Measurements from ENCODE around the gene MYPN. TPM values are rescaled to one million over a fixed set of nuclear protein-coding genes. Genes with fewer than 3 reads are reported as not detected.
"Not testable (repeated sequence)": the region's sequence is repeated elsewhere in the genome, so short reads cannot be mapped to it uniquely, and the experiment has no call there.

Gene MYPN
- total RNA-seq, 4 donors from 2014 or later: 118 to 342 (median 193) TPM

GRCh38 chr10:68155615-68156210 lies 46.4 kb downstream of the MYPN start:
- H3K9me3 ChIP-seq: no peaks in the 10 kb centered on the region
- H3K27ac ChIP-seq: peak overlapping the region; percentile 79 to 88 (median 85)
- no peak overlapping the region for H3K4me3 ChIP-seq
- H3K4me1 ChIP-seq: peaks cover 41 to 68% of the 10 kb centered on the region in 2 donors
- H3K27me3 ChIP-seq: no peaks in the 10 kb centered on the region
- TF ChIP-seq CTCF (IDR thresholded peaks at IDR 0.05 in 4 of 5, conservative IDR thresholded peaks at IDR 0.05 in 1 of 5) (no peak), POLR2A (IDR thresholded peaks at IDR 0.05) (no peak)
- intact Hi-C loops (cut with DNase I; ENCODE audit: low total_unique reads): loop anchor here (1.0 to 10.0 kb wide), 3 partner anchors 72 to 303 kb away; partner anchors contain the start of gene SIRT1
- peaks cover 0 to 28% of the 10 kb centered on the region in 2 donors for H3K36me3 ChIP-seq
- no peak for DNase-seq
- ATAC-seq: peak in 1 of 2 donors; percentile 11
- in situ Hi-C loops (cut with MboI; ENCODE audit: low sequenced_read_pairs in 4 of 4): loop anchor here in 3 of 4 donors (10.0 kb wide), 1 partner anchor 301 kb away; no protein-coding TSS in a partner anchor

GRCh38 chr10:68156373-68157185 lies 47.3 kb downstream of the MYPN start:
- no peaks in the 10 kb centered on the region for H3K27me3 ChIP-seq
- ATAC-seq: peak in 1 of 2 donors; percentile 33
- DNase-seq: peak in 1 of 2 donors; percentile 48
- H3K4me3 ChIP-seq: no peak overlapping the region
- peak overlapping the region; percentile 79 to 88 (median 85) for H3K27ac ChIP-seq
- H3K4me1 ChIP-seq: peaks cover 36 to 61% of the 10 kb centered on the region in 2 donors
- TF ChIP-seq POLR2A (IDR thresholded peaks at IDR 0.05): no peak
- TF ChIP-seq CTCF (IDR thresholded peaks at IDR 0.05 in 4 of 5, conservative IDR thresholded peaks at IDR 0.05 in 1 of 5): peak; percentile 77 to 84 (median 81)
- H3K9me3 ChIP-seq: no peaks in the 10 kb centered on the region
- H3K36me3 ChIP-seq: peaks cover 0 to 28% of the 10 kb centered on the region in 2 donors
- intact Hi-C loops (cut with DNase I; ENCODE audit: low total_unique reads): loop anchor here (1.0 to 10.0 kb wide), 3 partner anchors 73 to 304 kb away; partner anchors contain the start of gene SIRT1
- in situ Hi-C loops (cut with MboI; ENCODE audit: low sequenced_read_pairs in 4 of 4): loop anchor here in 3 of 4 donors (10.0 kb wide), 1 partner anchor 302 kb away; no protein-coding TSS in a partner anchor

DNA sequence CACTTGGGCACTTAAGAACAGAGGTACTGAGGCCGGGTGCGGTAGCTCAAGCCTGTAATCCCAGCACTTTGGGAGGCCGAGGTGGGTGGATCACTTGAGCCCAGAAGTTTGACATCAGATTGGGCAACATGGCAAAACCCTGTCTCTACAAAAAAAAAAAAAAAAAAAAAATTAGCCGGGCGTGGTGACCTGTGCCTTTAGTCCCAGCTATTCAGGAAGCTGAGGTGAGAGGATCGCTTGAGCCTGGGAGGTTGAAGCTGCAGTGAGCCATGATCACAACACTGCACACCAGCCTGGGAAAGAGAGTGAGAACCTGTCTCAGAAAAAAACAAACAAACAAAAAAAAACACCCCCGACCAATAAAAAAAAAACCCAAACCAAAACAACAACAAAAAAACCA lies 48.2 kb downstream of the MYPN start:
- not testable (repeated sequence) for H3K27me3 ChIP-seq, ATAC-seq, H3K9me3 ChIP-seq, H3K4me3 ChIP-seq, DNase-seq
- peaks cover 0 to 34% of the 10 kb centered on the region in 2 donors for H3K36me3 ChIP-seq
- intact Hi-C loops (cut with DNase I; ENCODE audit: low total_unique reads) (loop anchor here (5.0 to 10.0 kb wide), 2 partner anchors 273 to 305 kb away; partner anchors contain the start of gene SIRT1), in situ Hi-C loops (cut with MboI; ENCODE audit: low sequenced_read_pairs in 4 of 4) (loop anchor here in 3 of 4 donors (10.0 kb wide), 1 partner anchor 303 kb away; no protein-coding TSS in a partner anchor)
- H3K4me1 ChIP-seq: peaks cover 34 to 52% of the 10 kb centered on the region in 2 donors
- H3K27ac ChIP-seq: peak overlapping the region; percentile 79 to 88 (median 85)

DNA sequence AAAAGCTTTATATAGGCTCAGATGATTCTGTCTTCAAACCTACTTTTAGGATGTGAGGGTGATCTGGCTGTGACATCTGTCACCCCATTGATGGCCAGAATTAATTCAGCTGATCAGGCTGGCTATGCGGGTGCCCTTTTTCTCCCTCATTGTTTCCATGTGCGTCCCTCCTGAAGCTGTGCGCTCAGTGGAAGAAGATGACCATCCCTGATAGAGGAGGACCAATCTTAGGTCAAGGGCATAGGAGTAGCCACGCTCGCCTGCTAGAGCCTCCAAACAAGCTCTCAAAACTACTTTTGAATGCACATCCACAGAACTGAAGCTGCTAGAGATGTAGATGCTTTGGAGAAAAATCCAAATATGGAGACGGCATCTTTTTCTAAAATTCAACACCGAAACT lies 48.7 kb downstream of the MYPN start:
- peaks cover 29 to 48% of the 10 kb centered on the region in 2 donors for H3K4me1 ChIP-seq
- no peaks in the 10 kb centered on the region for H3K27me3 ChIP-seq
- DNase-seq (no peak), ATAC-seq (no peak)
- intact Hi-C loops (cut with DNase I; ENCODE audit: low total_unique reads) (loop anchor here (5.0 to 10.0 kb wide), 2 partner anchors 273 to 306 kb away; partner anchors contain the start of gene SIRT1), in situ Hi-C loops (cut with MboI; ENCODE audit: low sequenced_read_pairs in 4 of 4) (loop anchor here in 3 of 4 donors (10.0 kb wide), 1 partner anchor 303 kb away; no protein-coding TSS in a partner anchor)
- H3K36me3 ChIP-seq: peaks cover 0 to 34% of the 10 kb centered on the region in 2 donors
- TF ChIP-seq CTCF (IDR thresholded peaks at IDR 0.05 in 4 of 5, conservative IDR thresholded peaks at IDR 0.05 in 1 of 5) (no peak), POLR2A (IDR thresholded peaks at IDR 0.05) (no peak)
- H3K9me3 ChIP-seq: no peaks in the 10 kb centered on the region
- no peak overlapping the region for H3K4me3 ChIP-seq
- peak overlapping the region; percentile 79 to 88 (median 85) for H3K27ac ChIP-seq

All from gastrocnemius medialis (tissue), 4 donors.